Measurements from ENCODE around the gene THBD.
A peak's percentile ranks its signal among the peaks of the same experiment; 100 is the strongest.

DNA sequence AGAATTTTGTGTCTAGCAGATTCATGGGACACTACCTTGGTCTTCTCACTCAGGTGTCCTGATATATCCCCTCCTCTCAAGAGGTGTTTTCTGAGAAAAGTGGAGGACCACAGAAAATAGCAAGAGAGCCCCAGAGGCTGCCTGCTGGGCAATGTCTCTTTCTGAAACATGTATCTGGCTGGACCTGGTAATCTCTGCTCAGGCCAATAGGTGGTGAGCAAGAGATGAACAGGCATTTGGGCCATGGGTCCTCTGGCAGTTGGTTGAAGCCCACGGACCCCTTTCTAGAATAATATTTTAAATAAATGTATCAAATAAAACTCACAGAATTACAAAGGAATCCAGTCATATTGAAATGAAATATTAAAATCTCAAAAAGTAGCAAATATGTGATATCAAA is 8.8 kb upstream of the THBD start:
- TF ChIP-seq EZH2phosphoT487 (IDR thresholded peaks at IDR 0.05; ENCODE audit: low read depth): no peak
- TF ChIP-seq, protein P1, sequence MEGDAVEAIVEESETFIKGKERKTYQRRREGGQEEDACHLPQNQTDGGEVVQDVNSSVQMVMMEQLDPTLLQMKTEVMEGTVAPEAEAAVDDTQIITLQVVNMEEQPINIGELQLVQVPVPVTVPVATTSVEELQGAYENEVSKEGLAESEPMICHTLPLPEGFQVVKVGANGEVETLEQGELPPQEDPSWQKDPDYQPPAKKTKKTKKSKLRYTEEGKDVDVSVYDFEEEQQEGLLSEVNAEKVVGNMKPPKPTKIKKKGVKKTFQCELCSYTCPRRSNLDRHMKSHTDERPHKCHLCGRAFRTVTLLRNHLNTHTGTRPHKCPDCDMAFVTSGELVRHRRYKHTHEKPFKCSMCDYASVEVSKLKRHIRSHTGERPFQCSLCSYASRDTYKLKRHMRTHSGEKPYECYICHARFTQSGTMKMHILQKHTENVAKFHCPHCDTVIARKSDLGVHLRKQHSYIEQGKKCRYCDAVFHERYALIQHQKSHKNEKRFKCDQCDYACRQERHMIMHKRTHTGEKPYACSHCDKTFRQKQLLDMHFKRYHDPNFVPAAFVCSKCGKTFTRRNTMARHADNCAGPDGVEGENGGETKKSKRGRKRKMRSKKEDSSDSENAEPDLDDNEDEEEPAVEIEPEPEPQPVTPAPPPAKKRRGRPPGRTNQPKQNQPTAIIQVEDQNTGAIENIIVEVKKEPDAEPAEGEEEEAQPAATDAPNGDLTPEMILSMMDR (IDR thresholded peaks at IDR 0.05; ENCODE audit: low read depth, low read length): peak; percentile 42

Measured in OCI-LY3 (cell line).